ENCODE measurements around the gene RPL10A.

RPL10A gene

DNA sequence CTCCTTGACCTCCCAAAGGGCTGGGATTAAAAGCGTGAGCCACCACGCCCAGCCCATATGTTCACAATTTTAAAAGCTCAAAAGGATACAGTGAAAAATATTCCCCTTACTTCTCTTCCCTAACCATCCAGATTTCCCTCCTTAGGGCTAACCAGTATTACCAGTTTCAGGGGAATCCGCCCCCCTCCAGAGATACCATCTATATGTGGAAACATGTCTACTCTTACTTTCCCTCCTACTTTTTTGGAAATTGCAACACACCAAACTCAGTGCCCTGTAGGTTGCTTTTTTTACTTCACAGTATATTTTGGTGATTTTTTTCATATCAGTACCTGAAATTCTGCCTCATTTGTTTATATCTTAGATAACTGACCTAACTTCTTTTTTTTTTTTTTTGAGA is 6.9 kb upstream of the RPL10A start:
- no peak for TF ChIP-seq CTCF (IDR thresholded peaks at IDR 0.05; ENCODE audit: low read depth, low read length)
- no peak for DNase-seq (ENCODE audit: extremely low read depth, low read depth)

GRCh38 chr6:35463292-35463691 is 4.9 kb upstream of the RPL10A start:
- TF ChIP-seq CTCF (IDR thresholded peaks at IDR 0.05; ENCODE audit: low read depth, low read length), result no peak
- no peak for DNase-seq (ENCODE audit: extremely low read depth, low read depth)

GRCh38 chr6:35465646-35466045 is 2.6 kb upstream of the RPL10A start:
- no peak for TF ChIP-seq CTCF (IDR thresholded peaks at IDR 0.05; ENCODE audit: low read depth, low read length)

DNA sequence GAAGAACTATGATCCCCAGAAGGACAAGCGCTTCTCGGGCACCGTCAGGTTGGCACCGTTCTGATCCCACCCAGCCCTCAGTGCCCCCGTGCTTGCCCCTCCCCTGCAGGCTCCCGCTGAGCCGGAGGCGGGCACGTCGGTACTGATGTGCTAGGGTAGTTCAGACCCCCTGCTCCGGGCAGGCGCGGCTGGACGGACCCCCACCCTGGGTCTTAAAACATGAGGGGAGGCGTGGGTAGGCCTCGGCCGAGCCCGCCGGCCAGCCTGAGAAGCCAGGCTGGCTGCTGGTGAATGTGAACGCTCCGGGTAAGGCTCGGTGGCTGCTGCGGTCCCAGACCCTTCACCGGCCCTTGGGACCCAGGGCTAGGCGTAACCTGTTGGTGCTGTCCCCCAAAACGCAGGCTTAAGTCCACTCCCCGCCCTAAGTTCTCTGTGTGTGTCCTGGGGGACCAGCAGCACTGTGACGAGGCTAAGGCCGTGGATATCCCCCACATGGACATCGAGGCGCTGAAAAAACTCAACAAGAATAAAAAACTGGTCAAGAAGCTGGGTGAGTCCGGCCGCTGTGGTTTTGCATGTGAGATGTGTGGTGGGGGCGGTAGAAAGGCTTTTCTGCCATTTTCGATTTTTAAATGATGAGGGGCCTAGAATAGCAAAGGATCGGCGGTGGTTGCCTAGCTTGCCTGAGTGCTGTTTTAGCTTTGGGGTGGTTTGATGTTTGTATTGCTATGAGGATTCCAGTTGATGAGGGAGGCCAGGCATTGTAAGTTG is 964 bp downstream of the RPL10A start:
- DNase-seq (ENCODE audit: extremely low read depth, low read depth), result no peak
- no peak for TF ChIP-seq CTCF (IDR thresholded peaks at IDR 0.05; ENCODE audit: low read depth, low read length)

More at GRCh38 chr6:35465646-35466045, 2.6 kb upstream of the RPL10A start:
- DNase-seq (ENCODE audit: extremely low read depth, low read depth), result no peak

GRCh38 chr6:35469751-35470662 is 1.8 kb downstream of the RPL10A start:
- no peak for TF ChIP-seq CTCF (IDR thresholded peaks at IDR 0.05; ENCODE audit: low read depth, low read length)
- DNase-seq (ENCODE audit: extremely low read depth, low read depth), result no peak

GRCh38 chr6:35470663-35471120 is 2.5 kb downstream of the RPL10A start:
- TF ChIP-seq CTCF (IDR thresholded peaks at IDR 0.05; ENCODE audit: low read depth, low read length), result no peak
- DNase-seq (ENCODE audit: extremely low read depth, low read depth), result no peak
